Measurements from ENCODE around the gene PCSK1.

DNA sequence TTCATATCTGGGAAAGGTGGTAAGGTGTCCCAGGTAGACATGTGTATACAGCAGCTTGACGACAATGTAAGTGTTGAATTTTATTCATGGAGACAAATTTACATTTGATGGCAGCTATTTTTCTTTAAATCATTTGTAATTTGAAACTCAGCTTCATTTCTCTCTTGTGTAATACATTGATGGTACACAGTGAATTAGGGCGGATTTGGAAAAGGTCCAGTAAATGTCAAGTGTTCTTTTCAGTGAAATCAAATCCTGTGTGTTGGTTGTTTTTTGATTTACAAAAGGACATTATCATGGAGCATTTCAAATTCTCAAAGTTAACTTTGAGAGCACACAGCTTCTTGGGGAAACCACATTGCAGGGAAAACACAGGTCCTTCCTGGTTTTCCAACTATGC, 30.0 kb upstream of the PCSK1 start:
- TF ChIP-seq, protein P1, sequence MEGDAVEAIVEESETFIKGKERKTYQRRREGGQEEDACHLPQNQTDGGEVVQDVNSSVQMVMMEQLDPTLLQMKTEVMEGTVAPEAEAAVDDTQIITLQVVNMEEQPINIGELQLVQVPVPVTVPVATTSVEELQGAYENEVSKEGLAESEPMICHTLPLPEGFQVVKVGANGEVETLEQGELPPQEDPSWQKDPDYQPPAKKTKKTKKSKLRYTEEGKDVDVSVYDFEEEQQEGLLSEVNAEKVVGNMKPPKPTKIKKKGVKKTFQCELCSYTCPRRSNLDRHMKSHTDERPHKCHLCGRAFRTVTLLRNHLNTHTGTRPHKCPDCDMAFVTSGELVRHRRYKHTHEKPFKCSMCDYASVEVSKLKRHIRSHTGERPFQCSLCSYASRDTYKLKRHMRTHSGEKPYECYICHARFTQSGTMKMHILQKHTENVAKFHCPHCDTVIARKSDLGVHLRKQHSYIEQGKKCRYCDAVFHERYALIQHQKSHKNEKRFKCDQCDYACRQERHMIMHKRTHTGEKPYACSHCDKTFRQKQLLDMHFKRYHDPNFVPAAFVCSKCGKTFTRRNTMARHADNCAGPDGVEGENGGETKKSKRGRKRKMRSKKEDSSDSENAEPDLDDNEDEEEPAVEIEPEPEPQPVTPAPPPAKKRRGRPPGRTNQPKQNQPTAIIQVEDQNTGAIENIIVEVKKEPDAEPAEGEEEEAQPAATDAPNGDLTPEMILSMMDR (IDR thresholded peaks at IDR 0.05), result no peak
- TF ChIP-seq POLR2A (IDR thresholded peaks at IDR 0.05) (no peak), EP300 (IDR thresholded peaks at IDR 0.05) (no peak), POLR2AphosphoS5 (IDR thresholded peaks at IDR 0.05) (no peak)

Data from gastroesophageal sphincter (tissue), 3 donors.